ENCODE measurements around the gene HMGN1.

The HMGN1 gene

DNA sequence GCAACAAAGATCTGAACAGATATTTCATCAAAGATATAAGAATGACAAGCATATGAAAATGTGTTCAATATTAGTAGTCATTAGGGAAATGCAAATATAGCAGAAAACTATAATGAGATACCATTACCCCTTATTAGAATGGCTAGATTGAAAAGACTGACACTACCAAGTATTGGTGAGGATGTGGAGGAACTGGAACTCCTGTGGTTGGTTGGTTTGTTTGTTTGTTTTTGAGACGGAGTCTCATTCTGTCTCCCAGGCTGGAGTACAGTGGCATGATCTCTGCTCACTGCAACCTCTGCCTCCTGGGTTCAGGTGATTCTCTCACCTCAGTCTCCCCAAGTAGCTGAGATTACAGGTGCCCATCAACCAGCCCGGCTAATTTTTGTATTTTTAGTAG, 18.9 kb upstream of the HMGN1 start:
- no peak for DNase-seq (ENCODE audit: low read depth)
- no peak overlapping the region for H3K4me3 ChIP-seq (ENCODE audit: low read depth, low read length)
- TF ChIP-seq, protein P1, sequence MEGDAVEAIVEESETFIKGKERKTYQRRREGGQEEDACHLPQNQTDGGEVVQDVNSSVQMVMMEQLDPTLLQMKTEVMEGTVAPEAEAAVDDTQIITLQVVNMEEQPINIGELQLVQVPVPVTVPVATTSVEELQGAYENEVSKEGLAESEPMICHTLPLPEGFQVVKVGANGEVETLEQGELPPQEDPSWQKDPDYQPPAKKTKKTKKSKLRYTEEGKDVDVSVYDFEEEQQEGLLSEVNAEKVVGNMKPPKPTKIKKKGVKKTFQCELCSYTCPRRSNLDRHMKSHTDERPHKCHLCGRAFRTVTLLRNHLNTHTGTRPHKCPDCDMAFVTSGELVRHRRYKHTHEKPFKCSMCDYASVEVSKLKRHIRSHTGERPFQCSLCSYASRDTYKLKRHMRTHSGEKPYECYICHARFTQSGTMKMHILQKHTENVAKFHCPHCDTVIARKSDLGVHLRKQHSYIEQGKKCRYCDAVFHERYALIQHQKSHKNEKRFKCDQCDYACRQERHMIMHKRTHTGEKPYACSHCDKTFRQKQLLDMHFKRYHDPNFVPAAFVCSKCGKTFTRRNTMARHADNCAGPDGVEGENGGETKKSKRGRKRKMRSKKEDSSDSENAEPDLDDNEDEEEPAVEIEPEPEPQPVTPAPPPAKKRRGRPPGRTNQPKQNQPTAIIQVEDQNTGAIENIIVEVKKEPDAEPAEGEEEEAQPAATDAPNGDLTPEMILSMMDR (IDR thresholded peaks at IDR 0.05; ENCODE audit: low read depth, low read length, missing control alignments), result no peak
- in situ Hi-C loops (cut with HindIII; ENCODE audit: low sequenced_read_pairs), result no loop called here

DNA sequence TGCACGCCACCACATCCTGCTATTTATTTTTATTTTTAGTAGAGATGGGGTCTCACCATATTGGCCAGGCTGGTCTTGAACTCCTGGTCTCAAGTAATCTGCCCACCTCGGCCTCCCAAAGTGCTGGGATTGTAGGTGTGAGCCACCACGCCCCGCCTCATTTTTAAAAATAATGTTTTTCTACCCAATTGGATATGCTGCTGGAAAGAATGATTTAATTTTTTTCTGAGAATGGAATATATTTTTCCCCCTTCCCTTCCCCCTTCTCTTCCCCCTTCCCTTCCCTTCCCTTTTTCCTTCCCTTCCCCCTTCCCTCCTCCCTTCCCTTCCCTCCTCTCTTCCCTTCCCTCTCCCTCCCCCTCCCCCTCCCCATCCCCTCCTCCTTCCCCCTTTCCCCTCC, 17.7 kb upstream of the HMGN1 start:
- no peak for DNase-seq (ENCODE audit: low read depth)
- in situ Hi-C loops (cut with HindIII; ENCODE audit: low sequenced_read_pairs), result no loop called here
- no peak overlapping the region for H3K4me3 ChIP-seq (ENCODE audit: low read depth, low read length)
- TF ChIP-seq, protein P1 (IDR thresholded peaks at IDR 0.05; ENCODE audit: low read depth, low read length, missing control alignments), result no peak

DNA sequence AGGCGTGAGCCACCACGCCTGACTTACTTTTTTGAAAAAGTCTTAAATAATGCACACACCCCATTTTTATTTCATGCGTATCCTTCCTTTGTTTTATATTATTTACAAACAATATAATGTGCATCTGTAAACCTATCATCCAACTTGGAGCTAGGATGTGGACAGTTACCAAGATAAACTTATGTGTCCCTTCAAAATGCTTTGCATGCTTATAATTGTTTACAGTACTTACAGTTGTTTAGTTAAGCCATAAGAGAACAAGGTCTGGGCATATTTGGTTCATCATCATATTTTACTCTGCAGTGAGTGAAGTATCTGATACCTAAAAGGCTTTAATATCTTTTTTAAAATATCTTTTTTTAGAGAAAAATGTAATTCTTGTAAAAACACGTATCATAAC, 16.1 kb upstream of the HMGN1 start:
- in situ Hi-C loops (cut with HindIII; ENCODE audit: low sequenced_read_pairs), result no loop called here
- DNase-seq (ENCODE audit: low read depth), result no peak
- H3K4me3 ChIP-seq (ENCODE audit: low read depth, low read length), result no peak overlapping the region
- TF ChIP-seq, protein P1 (IDR thresholded peaks at IDR 0.05; ENCODE audit: low read depth, low read length, missing control alignments), result no peak

DNA sequence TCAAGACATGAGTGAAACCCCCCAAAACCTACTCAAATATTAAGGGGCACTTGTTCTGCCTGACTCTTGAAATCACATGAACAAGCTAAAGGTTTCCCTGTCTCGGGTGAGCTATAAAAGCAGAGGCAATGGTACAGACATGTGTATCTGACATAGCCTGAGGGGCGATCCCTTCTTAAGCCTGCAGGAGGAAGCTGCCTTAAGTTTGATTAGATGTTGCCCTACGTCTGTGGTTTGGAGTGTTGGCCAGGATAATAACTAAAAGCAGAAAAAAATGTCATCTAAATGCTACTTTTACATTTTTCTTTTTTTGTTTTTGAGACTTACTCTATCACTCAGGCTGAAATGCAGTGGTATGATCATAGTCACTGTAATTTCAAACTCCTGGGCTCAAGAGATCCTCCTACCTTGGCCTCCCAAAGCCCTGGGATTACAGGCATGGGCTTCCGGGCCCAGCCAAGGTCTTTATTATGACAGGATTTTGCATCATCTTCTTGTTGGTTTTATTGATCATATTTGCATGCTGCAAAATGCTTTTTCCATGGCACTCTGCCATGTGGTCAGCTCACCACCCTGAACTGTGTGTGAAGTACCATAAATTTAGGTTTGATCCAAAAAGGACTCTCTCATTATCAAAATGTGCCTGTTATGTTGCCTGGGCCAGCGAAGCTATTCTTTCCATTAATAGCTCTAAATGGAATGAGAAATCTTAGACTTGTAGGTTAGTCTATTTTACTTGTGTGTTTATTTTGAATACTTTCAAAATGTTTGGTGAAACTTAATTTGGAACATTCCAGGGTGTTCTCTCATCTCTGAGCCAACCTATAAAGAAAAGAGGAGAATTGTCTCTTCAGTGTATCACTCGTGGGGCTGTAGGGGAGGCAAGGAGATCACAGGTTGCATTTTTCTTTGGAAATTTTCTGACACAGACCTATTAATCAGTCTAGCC, 15.0 kb upstream of the HMGN1 start:
- TF ChIP-seq, protein P1 (IDR thresholded peaks at IDR 0.05; ENCODE audit: low read depth, low read length, missing control alignments), result no peak
- DNase-seq (ENCODE audit: low read depth), result no peak
- in situ Hi-C loops (cut with HindIII; ENCODE audit: low sequenced_read_pairs), result no loop called here
- no peak overlapping the region for H3K4me3 ChIP-seq (ENCODE audit: low read depth, low read length)

DNA sequence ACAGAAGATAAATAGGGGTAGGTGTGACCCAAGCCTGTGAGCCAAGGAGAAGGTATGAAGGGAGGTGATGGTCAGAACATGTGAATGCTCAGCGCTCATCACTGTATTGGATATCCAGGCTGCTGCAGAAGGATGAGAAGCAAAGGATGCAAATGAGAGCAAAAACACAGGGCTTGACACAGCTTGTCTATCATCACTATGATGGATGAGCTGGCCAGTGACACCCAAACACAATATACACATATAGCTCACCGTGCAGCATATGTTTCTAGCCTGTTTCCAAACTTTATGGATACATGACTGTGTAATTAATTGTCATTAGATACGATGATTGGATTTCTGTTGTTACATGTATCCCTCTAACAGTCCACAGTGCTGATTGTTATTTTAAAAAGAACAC, 13.8 kb upstream of the HMGN1 start:
- in situ Hi-C loops (cut with HindIII; ENCODE audit: low sequenced_read_pairs), result no loop called here
- TF ChIP-seq, protein P1 (IDR thresholded peaks at IDR 0.05; ENCODE audit: low read depth, low read length, missing control alignments), result no peak
- no peak for DNase-seq (ENCODE audit: low read depth)

DNA sequence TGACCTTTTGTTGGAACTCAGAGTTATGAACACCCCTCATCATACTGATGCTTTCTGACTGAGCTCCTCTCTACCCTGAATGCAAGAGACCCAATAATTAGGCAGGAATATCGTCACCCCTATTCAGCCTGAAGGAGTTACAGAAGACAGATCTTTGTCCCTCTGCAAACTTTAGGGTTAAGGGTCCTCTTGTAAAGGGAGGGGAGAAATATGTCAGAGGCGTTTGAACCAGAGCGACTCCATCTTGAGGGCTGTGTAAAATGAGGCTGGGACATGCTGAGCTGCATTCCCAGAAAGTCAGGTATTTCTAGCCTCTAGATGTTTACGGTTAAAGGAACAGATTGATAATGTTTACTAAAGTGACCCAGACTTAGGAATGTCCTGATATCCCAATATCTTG, 10.5 kb upstream of the HMGN1 start:
- in situ Hi-C loops (cut with HindIII; ENCODE audit: low sequenced_read_pairs), result no loop called here
- H3K4me3 ChIP-seq (ENCODE audit: low read depth, low read length), result no peak overlapping the region
- TF ChIP-seq, protein P1 (IDR thresholded peaks at IDR 0.05; ENCODE audit: low read depth, low read length, missing control alignments), result no peak
- no peak for DNase-seq (ENCODE audit: low read depth)

More for the DNA sequence above, 13.8 kb upstream of the HMGN1 start:
- no peak overlapping the region for H3K4me3 ChIP-seq (ENCODE audit: low read depth, low read length)

Data from astrocyte of the cerebellum (primary cell).